ENCODE measurements around the gene KIAA1328. TPM values are rescaled to one million over a fixed set of nuclear protein-coding genes. Genes with fewer than 3 reads are reported as not detected.

KIAA1328 gene
- total RNA-seq, 6 experiments from 2014 or later, result 2.0 to 4.5 (median 2.9) TPM

DNA sequence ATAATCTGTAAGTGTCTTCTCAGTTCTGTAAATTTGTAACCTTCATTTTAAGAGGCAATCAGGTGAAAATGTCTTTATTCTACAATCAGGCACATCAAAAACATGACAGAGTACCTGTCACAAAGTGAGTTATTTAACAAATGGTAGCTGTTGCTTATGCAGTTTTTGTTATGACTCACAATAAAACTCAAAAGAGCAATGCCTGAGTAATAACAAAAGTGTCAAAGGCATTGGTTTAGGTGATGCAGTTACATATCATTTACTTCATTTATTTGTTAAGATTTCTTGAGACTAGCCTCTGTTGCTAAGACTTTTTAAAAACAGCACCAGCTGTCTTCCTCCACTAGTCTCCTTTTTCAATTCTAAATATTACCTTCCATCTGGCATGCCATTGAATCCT, 177.8 kb downstream of the KIAA1328 start:
- no peaks in the 10 kb centered on the region for H3K36me3 ChIP-seq
- H3K4me1 ChIP-seq, result no peaks in the 10 kb centered on the region
- H3K9me3 ChIP-seq, result no peaks in the 10 kb centered on the region
- no peak overlapping the region for H3K4me3 ChIP-seq
- no peak for ATAC-seq
- no peak for DNase-seq
- intact Hi-C loops (cut with DNase I), result no loop called here
- H3K27me3 ChIP-seq, result no peaks in the 10 kb centered on the region
- no peak overlapping the region for H3K27ac ChIP-seq
- no peak for TF ChIP-seq POLR2A (IDR thresholded peaks at IDR 0.05)
- TF ChIP-seq, protein P1, sequence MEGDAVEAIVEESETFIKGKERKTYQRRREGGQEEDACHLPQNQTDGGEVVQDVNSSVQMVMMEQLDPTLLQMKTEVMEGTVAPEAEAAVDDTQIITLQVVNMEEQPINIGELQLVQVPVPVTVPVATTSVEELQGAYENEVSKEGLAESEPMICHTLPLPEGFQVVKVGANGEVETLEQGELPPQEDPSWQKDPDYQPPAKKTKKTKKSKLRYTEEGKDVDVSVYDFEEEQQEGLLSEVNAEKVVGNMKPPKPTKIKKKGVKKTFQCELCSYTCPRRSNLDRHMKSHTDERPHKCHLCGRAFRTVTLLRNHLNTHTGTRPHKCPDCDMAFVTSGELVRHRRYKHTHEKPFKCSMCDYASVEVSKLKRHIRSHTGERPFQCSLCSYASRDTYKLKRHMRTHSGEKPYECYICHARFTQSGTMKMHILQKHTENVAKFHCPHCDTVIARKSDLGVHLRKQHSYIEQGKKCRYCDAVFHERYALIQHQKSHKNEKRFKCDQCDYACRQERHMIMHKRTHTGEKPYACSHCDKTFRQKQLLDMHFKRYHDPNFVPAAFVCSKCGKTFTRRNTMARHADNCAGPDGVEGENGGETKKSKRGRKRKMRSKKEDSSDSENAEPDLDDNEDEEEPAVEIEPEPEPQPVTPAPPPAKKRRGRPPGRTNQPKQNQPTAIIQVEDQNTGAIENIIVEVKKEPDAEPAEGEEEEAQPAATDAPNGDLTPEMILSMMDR (IDR thresholded peaks at IDR 0.05), result no peak

DNA sequence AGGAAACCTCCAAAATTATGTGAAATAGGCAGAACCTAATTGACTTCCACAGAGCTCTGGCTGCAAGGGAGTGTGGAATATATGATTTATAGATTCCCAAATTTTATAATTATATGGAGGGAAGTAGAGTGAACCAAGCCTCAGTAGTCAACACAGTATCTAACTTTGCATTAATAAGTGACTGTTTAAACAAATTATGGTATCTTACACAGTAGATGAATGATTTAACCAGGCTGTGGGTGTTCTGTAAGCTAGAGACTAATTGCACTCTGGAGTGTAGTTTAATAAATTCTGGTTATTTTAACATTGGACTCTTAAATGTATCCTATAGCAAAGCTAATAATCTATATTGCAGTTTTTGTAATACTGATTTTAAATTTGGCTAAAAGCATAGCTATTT, 183.5 kb downstream of the KIAA1328 start:
- DNase-seq (no peak), ATAC-seq (no peak)
- intact Hi-C loops (cut with DNase I), result no loop called here
- no peaks in the 10 kb centered on the region for H3K4me1 ChIP-seq
- no peaks in the 10 kb centered on the region for H3K27me3 ChIP-seq
- H3K36me3 ChIP-seq, result no peaks in the 10 kb centered on the region
- no peak overlapping the region for H3K27ac ChIP-seq
- no peak overlapping the region for H3K4me3 ChIP-seq
- TF ChIP-seq POLR2A (IDR thresholded peaks at IDR 0.05), result no peak
- TF ChIP-seq, protein P1 (IDR thresholded peaks at IDR 0.05), result no peak
- no peaks in the 10 kb centered on the region for H3K9me3 ChIP-seq

DNA sequence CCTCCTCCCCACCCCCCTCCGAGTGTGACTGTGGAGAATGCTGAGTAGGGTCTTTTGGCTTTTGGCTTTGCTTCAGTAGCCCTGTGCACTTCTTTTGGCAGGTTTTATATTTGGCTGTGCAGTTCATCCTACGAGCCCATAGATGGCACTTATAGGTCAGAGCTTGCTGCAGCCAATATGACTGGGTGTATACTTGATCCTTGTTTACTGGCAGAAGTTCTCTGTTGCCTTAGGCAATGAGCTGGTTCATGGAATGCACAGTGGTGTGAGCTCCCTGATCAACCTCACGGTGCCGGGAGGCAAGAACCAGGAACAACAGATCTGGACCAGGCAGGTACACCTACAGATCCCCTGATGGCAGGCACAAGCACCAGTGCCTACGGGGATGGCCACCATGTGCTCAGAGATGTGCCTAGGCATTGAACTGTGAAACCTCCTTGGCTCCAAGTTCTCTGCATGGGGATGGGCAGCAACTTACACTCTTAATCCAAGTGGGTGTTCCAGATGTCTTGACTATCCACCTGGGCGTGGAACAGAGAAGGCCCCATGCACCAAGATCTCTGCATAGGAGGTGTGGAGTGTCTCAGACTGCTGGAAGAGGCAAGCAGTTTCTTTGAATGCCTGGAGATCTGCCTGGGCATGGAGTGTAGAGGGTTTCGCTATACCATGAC, 190.4 kb downstream of the KIAA1328 start:
- peak in 3 of 4 donors; percentile 68 to 87 (median 71) for ATAC-seq
- intact Hi-C loops (cut with DNase I), result no loop called here
- no peaks in the 10 kb centered on the region for H3K4me1 ChIP-seq

DNA sequence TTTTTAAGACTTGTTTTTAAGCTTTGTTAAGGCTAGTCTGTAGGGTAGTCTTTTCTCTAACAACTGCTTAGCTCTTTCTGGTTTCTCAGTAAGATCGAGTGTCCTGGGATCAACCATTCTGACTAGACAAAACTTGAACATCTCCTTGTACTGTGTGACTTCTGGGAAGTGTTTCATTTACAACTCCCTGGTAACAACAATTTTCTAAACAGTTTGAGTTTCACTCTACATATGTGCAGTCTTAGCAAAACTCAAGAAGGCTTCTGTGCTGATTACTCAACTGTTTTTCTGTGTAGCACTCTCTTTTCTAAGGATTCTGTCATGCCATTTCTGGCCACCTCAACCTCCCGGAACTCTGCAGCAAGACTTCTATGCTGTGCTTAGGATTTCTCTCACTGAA, 204.5 kb downstream of the KIAA1328 start:
- Histone ChIP-seq H3K9me3 (no peaks in the 10 kb centered on the region), H3K4me1 (no peaks in the 10 kb centered on the region), H3K27ac (no peak overlapping the region), H3K36me3 (no peaks in the 10 kb centered on the region), H3K27me3 (no peaks in the 10 kb centered on the region), H3K4me3 (no peak overlapping the region)
- TF ChIP-seq POLR2A (IDR thresholded peaks at IDR 0.05), result no peak
- TF ChIP-seq, protein P1 (IDR thresholded peaks at IDR 0.05), result no peak
- ATAC-seq (no peak), DNase-seq (no peak)
- intact Hi-C loops (cut with DNase I), result no loop called here
- WGBS (ENCODE audit: insufficient coverage, low coverage, low lambda C conversion rate, missing lambda C conversion rate), result 96% methylated on average over 2 of the region's 2 CpGs

More for the DNA sequence above, 190.4 kb downstream of the KIAA1328 start:
- Histone ChIP-seq H3K4me3 (no peak overlapping the region), H3K9me3 (no peaks in the 10 kb centered on the region), H3K27me3 (no peaks in the 10 kb centered on the region), H3K36me3 (no peaks in the 10 kb centered on the region), H3K27ac (no peak overlapping the region)
- WGBS (ENCODE audit: insufficient coverage, low coverage, low lambda C conversion rate, missing lambda C conversion rate), result 58% methylated on average over 5 of the region's 7 CpGs
- DNase-seq, result no peak
- TF ChIP-seq, protein P1 (IDR thresholded peaks at IDR 0.05), result peak; percentile 29 to 38 (median 36)
- no peak for TF ChIP-seq POLR2A (IDR thresholded peaks at IDR 0.05)

DNA sequence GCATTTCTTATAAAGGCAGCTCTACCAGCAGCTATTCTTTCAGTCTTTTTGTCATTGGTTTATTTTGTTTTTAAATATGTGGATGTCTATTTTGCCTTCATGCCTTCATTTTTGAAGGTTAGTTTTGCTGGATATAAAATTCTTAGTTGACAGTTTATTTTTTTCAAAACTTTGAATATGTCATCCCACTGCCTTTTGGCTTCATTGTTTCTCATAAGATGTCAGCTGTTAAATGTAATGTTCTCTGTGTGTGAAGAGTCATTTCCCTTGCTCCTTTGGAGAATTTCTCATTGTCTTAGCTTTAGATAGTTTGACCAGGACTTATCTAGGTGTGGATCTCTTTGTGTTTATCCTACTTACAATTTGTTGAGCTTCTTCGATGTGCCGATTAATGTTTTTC, 213.5 kb downstream of the KIAA1328 start:
- 100% methylated on average over 2 of the region's 2 CpGs for WGBS (ENCODE audit: insufficient coverage, low coverage, low lambda C conversion rate, missing lambda C conversion rate)
- Histone ChIP-seq H3K4me1 (no peaks in the 10 kb centered on the region), H3K36me3 (no peaks in the 10 kb centered on the region), H3K9me3 (peaks cover 0 to 10% (median 0%) of the 10 kb centered on the region in 4 donors), H3K27me3 (no peaks in the 10 kb centered on the region), H3K27ac (no peak overlapping the region), H3K4me3 (no peak overlapping the region)
- intact Hi-C loops (cut with DNase I), result no loop called here
- DNase-seq, result no peak
- ATAC-seq, result no peak
- TF ChIP-seq, protein P1 (IDR thresholded peaks at IDR 0.05), result no peak
- no peak for TF ChIP-seq POLR2A (IDR thresholded peaks at IDR 0.05)

Measured in right lobe of liver (tissue), 6 donors.